ENCODE data around the gene FAM110C.
"Not testable (repeated sequence)": the region's sequence is repeated elsewhere in the genome, so short reads cannot be mapped to it uniquely, and the experiment has no call there.

The FAM110C gene

GRCh38 chr2:24591-24990, 21.7 kb downstream of the FAM110C start:
- POLR2A ChIA-PET; H3K9me3 ChIP-seq (ENCODE audit: control insufficient read depth, insufficient read depth, low read depth, low read length); H3K4me3 ChIP-seq (ENCODE audit: low read depth, low read length); H3K4me1 ChIP-seq (ENCODE audit: control insufficient read depth, insufficient read depth, low read length); H3K27ac ChIP-seq (ENCODE audit: extremely low read depth, low read depth, low read length); H3K36me3 ChIP-seq (ENCODE audit: control insufficient read depth in 2 of 2, insufficient read depth in 1 of 2, low read length in 2 of 2): not testable (repeated sequence)
- CTCF ChIA-PET = interaction anchor here (1.0 kb wide), 1 partner anchor 118 kb away, joined by 3 read pairs; no protein-coding TSS in a partner anchor

- POLR2A ChIA-PET = no interaction called here
- CTCF ChIA-PET = interaction anchor here (1.0 kb wide), 2 partner anchors 10 to 118 kb away, joined by 3 read pairs; no protein-coding TSS in a partner anchor
- Histone ChIP-seq H3K27ac (ENCODE audit: extremely low read depth, low read depth, low read length) (no peak overlapping the region), H3K4me1 (ENCODE audit: control insufficient read depth, insufficient read depth, low read length) (no peaks in the 10 kb centered on the region), H3K9me3 (ENCODE audit: control insufficient read depth, insufficient read depth, low read depth, low read length) (no peaks in the 10 kb centered on the region), H3K4me3 (ENCODE audit: low read depth, low read length) (no peak overlapping the region), H3K36me3 (ENCODE audit: control insufficient read depth in 2 of 2, insufficient read depth in 1 of 2, low read length in 2 of 2) (no peaks in the 10 kb centered on the region)
- TF ChIP-seq ZNF23 (tag by site-specific recombination; IDR thresholded peaks at IDR 0.05; ENCODE audit: borderline replicate concordance) (no peak), WT1 (tag by site-specific recombination; IDR thresholded peaks at IDR 0.05) (no peak), ZNF707 (tag by site-specific recombination; IDR thresholded peaks at IDR 0.05) (no peak), ZEB2 (tag by site-specific recombination; IDR thresholded peaks at IDR 0.05) (no peak), ZNF692 (tag by site-specific recombination; IDR thresholded peaks at IDR 0.05) (no peak), ZNF837 (tag by site-specific recombination; IDR thresholded peaks at IDR 0.05) (no peak), ZIC2 (tag by site-specific recombination; IDR thresholded peaks at IDR 0.05) (no peak), ZNF596 (tag by site-specific recombination; IDR thresholded peaks at IDR 0.05) (no peak), ZNF121 (tag by site-specific recombination; IDR thresholded peaks at IDR 0.05) (no peak), ZNF747 (tag by site-specific recombination; IDR thresholded peaks at IDR 0.05) (no peak), TSHZ1 (tag by site-specific recombination; IDR thresholded peaks at IDR 0.05; ENCODE audit: borderline replicate concordance) (no peak), MYNN (tag by site-specific recombination; IDR thresholded peaks at IDR 0.05; ENCODE audit: borderline replicate concordance) (no peak)
Measured at GRCh38 chr2:24107-24506, 22.2 kb downstream of the FAM110C start.

- Histone ChIP-seq H3K4me3 (ENCODE audit: low read depth, low read length) (no peak overlapping the region), H3K27ac (ENCODE audit: extremely low read depth, low read depth, low read length) (no peak overlapping the region), H3K9me3 (ENCODE audit: control insufficient read depth, insufficient read depth, low read depth, low read length) (no peaks in the 10 kb centered on the region), H3K4me1 (ENCODE audit: control insufficient read depth, insufficient read depth, low read length) (no peaks in the 10 kb centered on the region), H3K36me3 (ENCODE audit: control insufficient read depth in 2 of 2, insufficient read depth in 1 of 2, low read length in 2 of 2) (no peaks in the 10 kb centered on the region)
- ChIA-PET POLR2A (no interaction called here), CTCF (interaction anchor here (0.7 to 1.9 kb wide), 5 partner anchors 9 to 137 kb away, joined by 3 to 9 read pairs (median 4); no protein-coding TSS in a partner anchor)
- no peak for TF ChIP-seq ZNF112 (tag by site-specific recombination; IDR thresholded peaks at IDR 0.05)
- no peak for TF ChIP-seq ZNF621 (tag by site-specific recombination; IDR thresholded peaks at IDR 0.05)
- TF ChIP-seq ZNF37A (tag by site-specific recombination; IDR thresholded peaks at IDR 0.05) = no peak
- TF ChIP-seq PATZ1 (tag by site-specific recombination; IDR thresholded peaks at IDR 0.05) = no peak
- no peak for TF ChIP-seq ZNF221 (tag by site-specific recombination; IDR thresholded peaks at IDR 0.05; ENCODE audit: borderline replicate concordance)
- no peak for TF ChIP-seq ZNF623 (tag by site-specific recombination; IDR thresholded peaks at IDR 0.05)
- no peak for TF ChIP-seq ZNF248 (tag by site-specific recombination; IDR thresholded peaks at IDR 0.05)
- TF ChIP-seq ZNF121 (tag by site-specific recombination; IDR thresholded peaks at IDR 0.05) = no peak
- no peak for TF ChIP-seq YY1 (tag by site-specific recombination; IDR thresholded peaks at IDR 0.05)
- TF ChIP-seq ZNF280C (tag by site-specific recombination; IDR thresholded peaks at IDR 0.05) = no peak
- no peak for TF ChIP-seq ZNF239 (tag by site-specific recombination; IDR thresholded peaks at IDR 0.05)
- no peak for TF ChIP-seq GLI4 (tag by site-specific recombination; IDR thresholded peaks at IDR 0.05)
Measured at GRCh38 chr2:23283-23682, 23.0 kb downstream of the FAM110C start.
